Left ventricle myocardium inferior (tissue), 1 donor: Measurements from ENCODE around the gene ABHD1. TPM values are rescaled to one million over a fixed set of nuclear protein-coding genes. Genes with fewer than 3 reads are reported as not detected.

Experiments
- DNase-seq: peaks from one replicate; pipeline ENCODE4 v3.0.0-alpha.2; 2020
- H3K27ac ChIP-seq: fragments of 200-600 bp; replicated peaks from 2 replicates; pipeline ENCODE4 v1.8.0; 2021
- H3K27me3 ChIP-seq: fragments of 200-600 bp; 2 replicates; pipeline ENCODE4 v1.8.0; 2021; ENCODE audit warnings: low read depth
- H3K36me3 ChIP-seq: fragments of 200-600 bp; 2 replicates; pipeline ENCODE4 v1.8.0; 2021
- H3K4me1 ChIP-seq: fragments of 200-600 bp; 2 replicates; pipeline ENCODE4 v1.8.0; 2021
- H3K4me3 ChIP-seq: fragments of 200-600 bp; 2 replicates; pipeline ENCODE4 v1.8.0; 2021; ENCODE audit warnings: mild to moderate bottlenecking, moderate library complexity
- H3K9me3 ChIP-seq: fragments of 200-600 bp; replicated peaks from 2 replicates; pipeline ENCODE4 v1.8.0; 2021
- intact Hi-C: fragments of 100-400 bp; cut with micrococcal nuclease; formaldehyde crosslinking; loops from one replicate; pipeline ENCODE4 v1.11.0; 2022
- total RNA-seq: library from RNA; stranded (reverse); fragmentation: NEBNext Ultra II Directional; extraction: Animal tissue kit (Norgen Biotek cat#: 25700); gene quantifications from one replicate; pipeline ENCODE4 v1.2.1, GENCODE V29; 2021
- TF ChIP-seq, protein P1 (sequence below): fragments of 200-600 bp; IDR thresholded peaks from 2 replicates; pipeline ENCODE4 v1.8.0; 2021; ENCODE audit warnings: antibody characterized with exemption, mild to moderate bottlenecking, borderline replicate concordance
- donor health status: DM: no; HTN: yes; CAD: no; lungs with severe emphysema.

ABHD1 gene
- total RNA-seq, 1 donor from 2014 or later = 3.5 TPM

DNA sequence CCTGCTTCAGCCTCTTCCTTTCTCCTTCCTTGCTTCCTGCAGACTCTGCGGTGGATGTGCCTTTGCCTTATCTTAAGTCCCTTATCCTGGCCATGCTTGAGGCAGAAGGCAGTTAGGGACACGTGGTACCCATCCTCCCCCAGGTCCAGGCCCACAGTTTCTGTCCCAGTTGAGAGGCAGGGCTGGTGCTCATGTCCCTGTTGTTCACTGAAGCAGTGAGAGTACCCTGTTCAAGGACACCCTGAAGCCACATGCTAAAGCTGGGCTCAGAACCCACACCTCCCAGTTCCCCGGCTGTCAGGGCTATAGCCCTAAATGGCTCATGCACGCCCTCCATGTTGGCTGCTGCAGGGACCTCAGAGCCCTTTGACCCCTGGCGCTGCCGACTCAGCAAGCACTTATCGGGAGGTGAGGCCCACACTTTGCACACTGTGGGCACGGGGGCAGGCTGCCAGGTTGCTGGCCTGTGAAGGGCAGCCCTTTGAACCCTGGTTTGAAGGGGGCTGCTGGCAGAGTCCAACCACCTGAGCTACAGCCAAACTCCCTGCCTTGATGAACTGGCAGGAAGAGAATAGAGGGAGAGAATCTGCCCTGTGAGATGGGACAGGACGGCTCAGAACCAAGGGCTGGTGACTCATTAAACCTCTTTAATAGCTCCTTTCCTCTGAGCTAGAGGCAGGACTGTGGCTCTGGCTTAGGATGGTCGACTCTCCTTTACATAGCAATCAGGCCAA is 30.8 kb upstream of the ABHD1 start:
- intact Hi-C loops = loop anchor here (10.0 kb wide), 2 partner anchors 122 to 202 kb away; partner anchors contain the start of genes ATRAID, CAD and SLC5A6

DNA sequence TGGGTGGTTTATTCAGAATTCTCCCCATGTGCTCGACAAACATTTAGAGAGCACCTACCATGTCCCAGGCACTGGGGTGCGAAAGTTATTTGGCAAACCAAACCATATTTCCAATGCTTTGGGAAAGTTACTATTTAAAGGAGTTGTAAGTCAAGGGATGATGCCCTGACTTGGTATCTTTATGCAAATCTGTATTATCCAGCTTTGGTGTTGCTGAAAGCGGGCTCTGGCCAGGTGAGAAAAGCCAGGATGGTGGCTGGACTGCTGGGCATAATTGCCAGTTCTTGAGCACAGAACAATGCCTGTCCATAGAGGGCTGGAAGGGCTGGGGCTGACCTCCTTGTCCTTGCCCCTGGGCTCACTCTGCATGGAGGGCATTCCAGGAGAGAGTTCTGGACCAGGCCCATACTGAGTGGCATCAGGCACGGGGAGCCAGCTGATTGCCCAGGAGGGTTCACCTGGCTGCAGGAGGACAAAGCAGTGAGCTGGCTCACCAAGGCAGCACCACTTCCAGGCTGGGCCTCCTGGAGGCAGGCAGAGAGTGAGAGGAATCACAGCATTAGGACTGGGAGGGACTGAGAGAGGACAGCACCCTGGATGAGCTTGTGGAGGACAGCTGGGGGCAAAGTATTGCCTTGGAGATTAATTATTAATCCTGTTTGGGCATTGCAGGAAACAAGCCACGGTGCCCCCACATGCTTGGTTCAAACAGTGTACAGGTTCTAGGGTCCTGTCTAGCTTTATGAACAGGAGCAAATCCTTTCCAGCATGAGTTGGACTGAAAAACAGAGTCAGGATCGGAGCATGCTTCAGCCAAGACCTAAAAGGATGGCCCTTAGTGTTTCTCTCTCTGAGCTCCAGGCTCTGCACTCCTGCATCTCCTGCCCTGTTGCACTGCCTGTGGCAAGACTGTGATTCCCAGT is 29.9 kb upstream of the ABHD1 start:
- Histone ChIP-seq H3K4me3 (no peak overlapping the region), H3K27ac (no peak overlapping the region), H3K27me3 (no peaks in the 10 kb centered on the region), H3K9me3 (no peaks in the 10 kb centered on the region), H3K4me1 (peaks cover 12% of the 10 kb centered on the region), H3K36me3 (no peaks in the 10 kb centered on the region)
- DNase-seq = no peak
- TF ChIP-seq, protein P1, sequence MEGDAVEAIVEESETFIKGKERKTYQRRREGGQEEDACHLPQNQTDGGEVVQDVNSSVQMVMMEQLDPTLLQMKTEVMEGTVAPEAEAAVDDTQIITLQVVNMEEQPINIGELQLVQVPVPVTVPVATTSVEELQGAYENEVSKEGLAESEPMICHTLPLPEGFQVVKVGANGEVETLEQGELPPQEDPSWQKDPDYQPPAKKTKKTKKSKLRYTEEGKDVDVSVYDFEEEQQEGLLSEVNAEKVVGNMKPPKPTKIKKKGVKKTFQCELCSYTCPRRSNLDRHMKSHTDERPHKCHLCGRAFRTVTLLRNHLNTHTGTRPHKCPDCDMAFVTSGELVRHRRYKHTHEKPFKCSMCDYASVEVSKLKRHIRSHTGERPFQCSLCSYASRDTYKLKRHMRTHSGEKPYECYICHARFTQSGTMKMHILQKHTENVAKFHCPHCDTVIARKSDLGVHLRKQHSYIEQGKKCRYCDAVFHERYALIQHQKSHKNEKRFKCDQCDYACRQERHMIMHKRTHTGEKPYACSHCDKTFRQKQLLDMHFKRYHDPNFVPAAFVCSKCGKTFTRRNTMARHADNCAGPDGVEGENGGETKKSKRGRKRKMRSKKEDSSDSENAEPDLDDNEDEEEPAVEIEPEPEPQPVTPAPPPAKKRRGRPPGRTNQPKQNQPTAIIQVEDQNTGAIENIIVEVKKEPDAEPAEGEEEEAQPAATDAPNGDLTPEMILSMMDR = no peak
- intact Hi-C loops = loop anchor here (10.0 kb wide), 2 partner anchors 121 to 201 kb away; partner anchors contain the start of genes ATRAID, CAD and SLC5A6

More for the DNA sequence above, 30.8 kb upstream of the ABHD1 start:
- H3K27ac ChIP-seq = no peak overlapping the region
- H3K27me3 ChIP-seq = no peaks in the 10 kb centered on the region
- H3K36me3 ChIP-seq = no peaks in the 10 kb centered on the region
- no peak for DNase-seq
- H3K4me3 ChIP-seq = no peak overlapping the region
- TF ChIP-seq, protein P1 = no peak
- H3K4me1 ChIP-seq = peaks cover 12% of the 10 kb centered on the region
- no peaks in the 10 kb centered on the region for H3K9me3 ChIP-seq

DNA sequence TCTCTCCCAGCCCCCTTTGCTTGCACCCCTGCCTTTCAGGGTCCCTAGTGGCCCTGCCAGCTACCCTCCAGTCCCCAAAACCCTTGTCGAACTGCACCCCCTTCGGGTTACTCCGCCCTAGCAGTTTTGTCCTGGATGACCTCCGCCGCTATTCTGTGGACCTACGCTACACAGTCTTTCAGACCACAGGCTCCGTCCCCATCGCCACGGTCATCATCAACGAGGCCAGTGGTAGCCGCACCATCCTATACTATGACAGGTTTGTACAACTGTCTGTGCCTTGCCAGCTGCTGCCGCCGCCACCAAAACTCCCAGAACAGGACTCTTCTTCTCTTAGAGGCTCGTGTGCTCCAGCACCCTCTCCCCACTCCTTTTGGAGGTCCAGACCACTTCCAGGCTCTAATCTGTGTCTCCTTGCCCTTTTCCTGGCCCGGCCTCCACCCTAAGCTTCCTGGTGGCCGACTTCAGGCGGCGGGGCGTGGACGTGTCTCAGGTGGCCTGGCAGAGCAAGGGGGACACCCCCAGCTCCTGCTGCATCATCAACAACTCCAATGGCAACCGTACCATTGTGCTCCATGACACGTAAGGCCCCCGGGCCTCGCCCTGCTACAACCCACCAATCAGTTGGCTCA is 29.1 kb upstream of the ABHD1 start:
- TF ChIP-seq, protein P1 = no peak
- Histone ChIP-seq H3K4me1 (peaks cover 12% of the 10 kb centered on the region), H3K36me3 (peaks cover 3% of the 10 kb centered on the region), H3K27me3 (no peaks in the 10 kb centered on the region), H3K4me3 (no peak overlapping the region), H3K9me3 (no peaks in the 10 kb centered on the region), H3K27ac (no peak overlapping the region)
- intact Hi-C loops = loop anchor here (10.0 kb wide), 2 partner anchors 120 to 200 kb away; partner anchors contain the start of genes ATRAID, CAD and SLC5A6
- DNase-seq = no peak

DNA sequence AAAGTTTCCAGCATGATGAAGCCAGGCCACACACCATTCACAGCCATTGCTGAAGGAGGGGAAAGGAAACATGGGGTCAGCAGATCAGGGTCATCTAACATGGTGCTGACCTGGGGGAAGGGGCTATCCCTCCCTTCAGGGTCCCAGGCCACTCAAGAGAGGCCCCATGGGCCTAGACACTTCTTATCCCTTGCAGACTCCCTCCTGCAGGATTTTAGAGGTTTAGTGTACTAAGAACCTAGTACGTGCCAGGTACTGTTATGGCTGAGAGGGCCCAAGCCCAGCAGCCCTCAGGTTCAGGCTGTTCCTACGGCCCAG is 28.2 kb upstream of the ABHD1 start:
- H3K4me3 ChIP-seq = no peak overlapping the region
- no peaks in the 10 kb centered on the region for H3K9me3 ChIP-seq
- H3K27ac ChIP-seq = no peak overlapping the region
- H3K36me3 ChIP-seq = peaks cover 5% of the 10 kb centered on the region
- H3K4me1 ChIP-seq = peaks cover 12% of the 10 kb centered on the region
- H3K27me3 ChIP-seq = no peaks in the 10 kb centered on the region
- no peak for DNase-seq
- TF ChIP-seq, protein P1 = no peak
- intact Hi-C loops = loop anchor here (10.0 kb wide), 2 partner anchors 119 to 199 kb away; partner anchors contain the start of genes ATRAID, CAD and SLC5A6
